Kidney epithelial cell (primary cell): ENCODE results near the gene SULT1A2. TPM values are rescaled to one million over a fixed set of nuclear protein-coding genes. Genes with fewer than 3 reads are reported as not detected.
"Not testable (repeated sequence)": the region's sequence is repeated elsewhere in the genome, so short reads cannot be mapped to it uniquely, and the experiment has no call there.

Experiments used
- DNase-seq: peaks from one replicate; pipeline ENCODE4 v3.0.0-alpha.2; 2010; ENCODE audit warnings: low read depth
- H3K27me3 ChIP-seq: 2 replicates; pipeline ENCODE4 v1.6.0; 2011; ENCODE audit warnings: low read length; ENCODE audit not compliant: control insufficient read depth, insufficient read depth
- H3K36me3 ChIP-seq: 2 replicates; pipeline ENCODE4 v1.5.1; 2011; ENCODE audit warnings: low read length; ENCODE audit not compliant: control insufficient read depth, insufficient read depth
- H3K4me3 ChIP-seq: 2 replicates; pipeline ENCODE4 v1.5.1; 2011; ENCODE audit warnings: low read depth, mild to moderate bottlenecking, control low read depth, low read length
- CTCF ChIP-seq: IDR thresholded peaks from 2 replicates; pipeline ENCODE4 v1.5.1; 2011; ENCODE audit warnings: mild to moderate bottlenecking, moderate library complexity, low read length, control low read depth, inconsistent platforms; ENCODE audit not compliant: insufficient read depth, poor library complexity, severe bottlenecking
- total RNA-seq: library from RNA; depleted of rRNA; stranded (reverse); fragments of >200 nt; gene quantifications from 2 replicates; pipeline ENCODE4 v1.2.3, GENCODE V29; 2015

SULT1A2 gene
- total RNA-seq, 1 donor from 2014 or later = 0.13 TPM

- TF ChIP-seq CTCF = peak; percentile 21
- Histone ChIP-seq H3K27me3 (no peaks in the 10 kb centered on the region), H3K36me3 (no peaks in the 10 kb centered on the region), H3K4me3 (peak within 1 kb of the TSS; percentile 83)
- DNase-seq = peak; percentile 49
These were observed 42.8 kb downstream of the SULT1A2 start, which contains the start of gene SGF29 for GRCh38 chr16:28553776-28554633. Gene SGF29 (plus strand): TSS chr16:28553920. CDS start chr16:28581070, 27,150 bp downstream.

DNA sequence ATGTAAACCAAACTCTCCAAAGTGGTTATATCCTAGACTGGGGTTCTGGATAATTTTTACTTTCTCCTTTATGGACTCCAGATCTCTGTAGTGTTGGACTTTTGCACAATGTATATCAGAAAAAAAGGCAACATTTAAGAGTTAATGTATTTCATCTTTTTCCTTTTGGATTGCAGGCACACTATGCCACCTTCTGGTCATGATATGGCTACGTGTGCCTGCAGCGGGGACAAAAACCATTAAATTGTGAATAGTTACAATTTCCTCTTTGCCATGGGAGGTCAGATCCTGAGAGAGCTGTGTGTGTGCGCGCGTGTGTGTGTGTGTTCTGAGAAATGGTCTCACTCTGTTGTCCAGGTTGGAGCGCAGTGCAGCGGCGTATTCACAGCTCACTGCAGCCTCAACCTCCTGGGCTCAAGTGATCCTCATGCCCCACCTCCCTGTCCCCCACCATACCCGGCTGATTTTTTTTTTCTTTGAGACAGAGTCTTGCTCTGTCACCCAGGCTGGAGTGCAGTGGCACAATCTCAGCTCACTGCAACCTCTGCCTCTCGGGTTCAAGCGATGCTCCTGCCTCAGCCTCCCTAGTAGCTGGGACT lies 47.5 kb downstream of the SULT1A2 start:
- Histone ChIP-seq H3K27me3 (peaks cover 2% of the 10 kb centered on the region), H3K36me3 (no peaks in the 10 kb centered on the region), H3K4me3 (no peak overlapping the region)
- no peak for DNase-seq
- TF ChIP-seq CTCF = peak; percentile 44

GRCh38 chr16:28548306-28548802 lies 48.5 kb downstream of the SULT1A2 start:
- Histone ChIP-seq H3K36me3 (no peaks in the 10 kb centered on the region), H3K4me3 (no peak overlapping the region), H3K27me3 (peaks cover 2% of the 10 kb centered on the region)
- TF ChIP-seq CTCF = no peak
- DNase-seq = no peak

GRCh38 chr16:28546626-28547025 lies 50.2 kb downstream of the SULT1A2 start:
- no peak for TF ChIP-seq CTCF
- H3K36me3 ChIP-seq = no peaks in the 10 kb centered on the region
- no peak overlapping the region for H3K4me3 ChIP-seq
- no peak for DNase-seq
- peaks cover 2% of the 10 kb centered on the region for H3K27me3 ChIP-seq

- not testable (repeated sequence) for DNase-seq, H3K27me3 ChIP-seq, H3K36me3 ChIP-seq, H3K4me3 ChIP-seq
These were observed 50.9 kb downstream of the SULT1A2 start for GRCh38 chr16:28545964-28546363.

DNA sequence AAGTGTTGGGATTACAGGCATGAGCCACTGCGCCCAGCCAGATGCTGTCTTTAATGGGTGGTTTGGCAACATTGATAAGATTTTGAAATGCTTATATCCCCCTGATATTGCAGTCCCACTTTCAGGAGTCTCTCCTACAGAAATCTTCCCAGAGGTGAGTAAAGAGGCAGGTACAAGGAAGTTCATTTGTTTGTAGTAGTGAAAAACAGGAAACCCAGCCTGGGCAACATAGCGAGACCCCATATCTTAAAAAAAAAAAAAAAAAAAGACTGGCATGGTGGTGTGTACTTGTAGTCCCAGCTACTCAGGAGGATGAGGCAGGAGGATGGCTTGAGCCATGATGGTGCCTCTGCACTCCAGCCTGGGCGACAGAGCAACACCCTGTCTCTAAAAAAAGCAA lies 51.9 kb downstream of the SULT1A2 start:
- Histone ChIP-seq H3K4me3 (no peak overlapping the region), H3K36me3 (no peaks in the 10 kb centered on the region), H3K27me3 (peaks cover 2% of the 10 kb centered on the region)
- no peak for TF ChIP-seq CTCF
- no peak for DNase-seq
